ENCODE data around the gene PISD.

PISD gene

GRCh38 chr22:31652088-31652487 is 9.9 kb downstream of the PISD start:
- DNase-seq, result no peak

GRCh38 chr22:31651664-31652063 is 10.4 kb downstream of the PISD start:
- DNase-seq, result no peak

GRCh38 chr22:31650391-31650790 is 11.6 kb downstream of the PISD start:
- DNase-seq, result no peak

GRCh38 chr22:31647523-31648320 is 14.3 kb downstream of the PISD start:
- no peak for DNase-seq

GRCh38 chr22:31647066-31647465 is 14.9 kb downstream of the PISD start:
- no peak for DNase-seq

- DNase-seq, result no peak
These were observed 15.6 kb downstream of the PISD start for GRCh38 chr22:31646186-31647019.

GRCh38 chr22:31639436-31640039 is 22.5 kb downstream of the PISD start:
- DNase-seq, result no peak

- peak; percentile 78 for DNase-seq
These were observed 24.0 kb downstream of the PISD start for GRCh38 chr22:31637891-31638618.

GRCh38 chr22:31637447-31637890 is 24.5 kb downstream of the PISD start:
- DNase-seq, result peak; percentile 65

- no peak for DNase-seq
These were observed 26.2 kb downstream of the PISD start for GRCh38 chr22:31635638-31636306.

- no peak for DNase-seq
These were observed 30.6 kb downstream of the PISD start for GRCh38 chr22:31631436-31631835.

- DNase-seq, result peak; percentile 70
These were observed 31.4 kb downstream of the PISD start for GRCh38 chr22:31630331-31631329.

- no peak for DNase-seq
These were observed 32.3 kb downstream of the PISD start for GRCh38 chr22:31629741-31630184.

- no peak for DNase-seq
These were observed 32.9 kb downstream of the PISD start for GRCh38 chr22:31628969-31629708.

GRCh38 chr22:31628362-31628761 is 33.7 kb downstream of the PISD start:
- no peak for DNase-seq

GRCh38 chr22:31627223-31627731 is 34.7 kb downstream of the PISD start:
- no peak for DNase-seq

- DNase-seq, result no peak
These were observed 35.4 kb downstream of the PISD start for GRCh38 chr22:31626427-31627150.

GRCh38 chr22:31625661-31626426 is 36.2 kb downstream of the PISD start:
- no peak for DNase-seq

Measured in KG1 (cell line).